Panc1 (cell line): ENCODE measurements around the gene TAB2. TPM values are rescaled to one million over a fixed set of nuclear protein-coding genes. Genes with fewer than 3 reads are reported as not detected.

ENCODE experiments used
- ATAC-seq: fragments of 200-7000 bp; cut with Tn5 transposase; 2 replicates; pipeline ENCODE4 v1.9.1; 2020; ENCODE audit warnings: mild to moderate bottlenecking, moderate library complexity
- BruUV-seq: library from RNA; stranded (reverse); fragments of 400-500 nt; replicated peaks from 2 replicates; lab custom pipeline; 2021; lab: Mats Ljungman, UMichigan
- CTCF ChIA-PET: fragments of 300-600 bp; sonication (Branson Sonifier 250); formaldehyde crosslinking; loops from one replicate; lab custom pipeline; 2022; ENCODE audit warnings: antibody characterized with exemption; lab: Charles Lee
- POLR2A ChIA-PET: fragments of 300-600 bp; sonication (Branson Sonifier 250); formaldehyde crosslinking; loops from one replicate; lab custom pipeline; 2022; ENCODE audit warnings: antibody characterized with exemption; lab: Charles Lee
- DNase-seq: peaks from one replicate; pipeline ENCODE4 v3.0.0-alpha.2; 2010; ENCODE audit warnings: low read depth, low spot score
- H3K27ac ChIP-seq: 2 replicates; pipeline ENCODE4 v1.5.1; 2011; ENCODE audit warnings: mild to moderate bottlenecking, low read length, inconsistent platforms
- H3K27me3 ChIP-seq: fragments of 200-500 bp; sonication (Bioruptor generic); 2 replicates; pipeline ENCODE4 v1.6.0; 2014; ENCODE audit warnings: low read length, inconsistent platforms; ENCODE audit not compliant: control insufficient read depth, insufficient read depth
- H3K36me3 ChIP-seq: fragments of 200-500 bp; sonication (Bioruptor generic); 2 replicates; pipeline ENCODE4 v1.5.1; 2014; ENCODE audit warnings: inconsistent platforms, mild to moderate bottlenecking, low read length, moderate library complexity; ENCODE audit not compliant: control insufficient read depth, insufficient read depth
- H3K4me1 ChIP-seq: 2 replicates; pipeline ENCODE4 v1.5.1; 2011; ENCODE audit warnings: inconsistent platforms, mild to moderate bottlenecking, low read length, moderate library complexity; ENCODE audit not compliant: control insufficient read depth, insufficient read depth
- H3K4me3 ChIP-seq, 2 experiments: 2 replicates each; pipeline ENCODE4 v1.5.1; 2011 to 2012; ENCODE audit warnings: low read depth in 2 of 2, low read length in 2 of 2, mild to moderate bottlenecking in 2 of 2, inconsistent platforms in 1 of 2, moderate library complexity in 1 of 2
- H3K9me3 ChIP-seq: fragments of 200-500 bp; sonication (Bioruptor generic); 2 replicates; pipeline ENCODE4 v1.5.1; 2014; ENCODE audit warnings: low read depth, mild to moderate bottlenecking, inconsistent platforms, low read length, moderate library complexity; ENCODE audit not compliant: control insufficient read depth, insufficient read depth
- CTCF ChIP-seq: fragments of 450-650 bp; IDR thresholded peaks from 2 replicates; pipeline ENCODE4 v1.5.1; 2017; ENCODE audit warnings: mild to moderate bottlenecking
- POLR2AphosphoS5 ChIP-seq: IDR thresholded peaks from 2 replicates; pipeline ENCODE4 v1.6.1; 2012; ENCODE audit warnings: mild to moderate bottlenecking, low read depth, low read length, moderate library complexity
- SIN3A ChIP-seq: IDR thresholded peaks from 2 replicates; pipeline ENCODE4 v1.6.1; 2012; ENCODE audit warnings: low read depth, mild to moderate bottlenecking, low read length, moderate library complexity, borderline replicate concordance; ENCODE audit not compliant: insufficient read depth
- TCF7L2 ChIP-seq: IDR thresholded peaks from 2 replicates; pipeline ENCODE4 v1.6.1; 2011; ENCODE audit warnings: mild to moderate bottlenecking, low read depth, low read length, inconsistent platforms
- in situ Hi-C: cut with HindIII; loops from 2 replicates; pipeline ENCODE4 v1.10.0; 2016; ENCODE audit warnings: low sequenced_read_pairs, low pct_unique_long_range_greater_than_20kb
- intact Hi-C: fragments of 100-400 bp; cut with micrococcal nuclease; formaldehyde crosslinking; loops from one replicate; pipeline ENCODE4 v1.10.0; 2022; ENCODE audit not compliant: unreplicated experiment
- total RNA-seq: library from RNA; stranded (reverse); gene quantifications from one replicate; pipeline ENCODE4 v1.2.1, GENCODE V29; 2021; ENCODE audit not compliant: unreplicated experiment
- TF ChIP-seq, protein P1 (sequence below), 2 experiments: IDR thresholded peaks; 2 replicates each; pipeline ENCODE4 v1.6.1; 2011 to 2012; ENCODE audit warnings: low read depth in 2 of 2, control low read depth in 1 of 2, low read length in 1 of 2, mild to moderate bottlenecking in 1 of 2, moderate library complexity in 1 of 2; ENCODE audit not compliant: insufficient read depth in 1 of 2

TAB2 gene
- total RNA-seq, 1 experiment from 2014 or later: 47.2 TPM

DNA sequence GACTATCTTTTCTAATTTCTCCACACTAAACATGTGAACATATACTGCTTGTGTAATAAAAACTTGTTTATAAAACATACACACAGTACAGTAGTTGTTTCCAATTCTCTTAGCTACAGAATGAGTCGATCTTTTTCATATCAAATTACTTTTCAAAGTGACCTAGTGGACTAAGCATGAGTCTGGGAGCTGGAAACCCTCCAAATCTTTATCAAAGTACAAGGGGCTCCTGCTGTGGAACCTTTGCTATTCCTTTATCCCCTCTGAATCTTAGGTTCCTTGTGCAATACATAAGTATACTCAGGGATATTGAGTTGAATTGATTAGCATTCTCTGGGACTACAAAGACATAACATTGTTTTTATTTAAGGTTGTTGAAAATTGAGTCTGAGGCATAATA lies 48.7 kb upstream of the TAB2 start:
- H3K27me3 ChIP-seq: 0 out of 2 replicates have a peak, but pooled peaks cover 2% of the 10 kb centered on the region
- no peaks in the 10 kb centered on the region for H3K4me1 ChIP-seq
- no peaks in the 10 kb centered on the region for H3K9me3 ChIP-seq
- ATAC-seq (no peak), DNase-seq (no peak)
- in situ Hi-C loops (no loop called here), intact Hi-C loops (no loop called here)
- CTCF ChIA-PET: no interaction called here
- H3K27ac ChIP-seq: no peak overlapping the region
- TF ChIP-seq SIN3A (no peak), CTCF (no peak), TCF7L2 (no peak), POLR2AphosphoS5 (no peak)
- TF ChIP-seq, protein P1, sequence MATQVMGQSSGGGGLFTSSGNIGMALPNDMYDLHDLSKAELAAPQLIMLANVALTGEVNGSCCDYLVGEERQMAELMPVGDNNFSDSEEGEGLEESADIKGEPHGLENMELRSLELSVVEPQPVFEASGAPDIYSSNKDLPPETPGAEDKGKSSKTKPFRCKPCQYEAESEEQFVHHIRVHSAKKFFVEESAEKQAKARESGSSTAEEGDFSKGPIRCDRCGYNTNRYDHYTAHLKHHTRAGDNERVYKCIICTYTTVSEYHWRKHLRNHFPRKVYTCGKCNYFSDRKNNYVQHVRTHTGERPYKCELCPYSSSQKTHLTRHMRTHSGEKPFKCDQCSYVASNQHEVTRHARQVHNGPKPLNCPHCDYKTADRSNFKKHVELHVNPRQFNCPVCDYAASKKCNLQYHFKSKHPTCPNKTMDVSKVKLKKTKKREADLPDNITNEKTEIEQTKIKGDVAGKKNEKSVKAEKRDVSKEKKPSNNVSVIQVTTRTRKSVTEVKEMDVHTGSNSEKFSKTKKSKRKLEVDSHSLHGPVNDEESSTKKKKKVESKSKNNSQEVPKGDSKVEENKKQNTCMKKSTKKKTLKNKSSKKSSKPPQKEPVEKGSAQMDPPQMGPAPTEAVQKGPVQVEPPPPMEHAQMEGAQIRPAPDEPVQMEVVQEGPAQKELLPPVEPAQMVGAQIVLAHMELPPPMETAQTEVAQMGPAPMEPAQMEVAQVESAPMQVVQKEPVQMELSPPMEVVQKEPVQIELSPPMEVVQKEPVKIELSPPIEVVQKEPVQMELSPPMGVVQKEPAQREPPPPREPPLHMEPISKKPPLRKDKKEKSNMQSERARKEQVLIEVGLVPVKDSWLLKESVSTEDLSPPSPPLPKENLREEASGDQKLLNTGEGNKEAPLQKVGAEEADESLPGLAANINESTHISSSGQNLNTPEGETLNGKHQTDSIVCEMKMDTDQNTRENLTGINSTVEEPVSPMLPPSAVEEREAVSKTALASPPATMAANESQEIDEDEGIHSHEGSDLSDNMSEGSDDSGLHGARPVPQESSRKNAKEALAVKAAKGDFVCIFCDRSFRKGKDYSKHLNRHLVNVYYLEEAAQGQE (IDR thresholded peaks at IDR 0.05; ENCODE audit: insufficient read depth in 1 of 2, low read depth in 2 of 2, low read length in 1 of 2): no peak
- no peak overlapping the region for H3K4me3 ChIP-seq
- no peaks in the 10 kb centered on the region for H3K36me3 ChIP-seq
- no TSS peak for BruUV-seq
- POLR2A ChIA-PET: no interaction called here

DNA sequence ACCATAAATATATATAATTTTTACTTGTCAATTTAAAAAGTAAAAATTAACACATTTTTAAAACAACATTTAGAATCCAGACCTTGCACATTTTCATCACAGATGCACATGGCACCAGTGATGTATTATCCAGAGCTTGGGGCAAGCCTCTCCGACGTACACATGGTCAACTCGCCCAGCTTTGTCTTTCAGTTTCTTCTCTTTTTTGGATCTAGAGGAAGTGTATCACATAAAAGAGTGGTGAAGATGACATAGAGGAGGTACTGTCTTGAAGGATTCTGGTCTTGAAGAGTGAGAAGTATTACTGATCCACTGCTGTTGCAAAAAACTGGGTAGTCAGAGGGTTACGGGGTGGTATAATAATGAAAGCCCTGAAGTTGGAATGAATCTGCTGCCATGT lies 46.9 kb upstream of the TAB2 start:
- DNase-seq (no peak), ATAC-seq (no peak)
- POLR2A ChIA-PET: no interaction called here
- H3K4me1 ChIP-seq: no peaks in the 10 kb centered on the region
- no peak for TF ChIP-seq POLR2AphosphoS5
- TF ChIP-seq, protein P1 (IDR thresholded peaks at IDR 0.05; ENCODE audit: insufficient read depth in 1 of 2, low read depth in 2 of 2, low read length in 1 of 2): no peak
- TF ChIP-seq TCF7L2: no peak
- no peak for TF ChIP-seq CTCF
- TF ChIP-seq SIN3A: no peak
- no peak overlapping the region for H3K27ac ChIP-seq
- 0 out of 2 replicates have a peak, but pooled peaks cover 2% of the 10 kb centered on the region for H3K27me3 ChIP-seq
- H3K9me3 ChIP-seq: no peaks in the 10 kb centered on the region
- no peaks in the 10 kb centered on the region for H3K36me3 ChIP-seq
- in situ Hi-C loops (no loop called here), intact Hi-C loops (no loop called here)
- H3K4me3 ChIP-seq: no peak overlapping the region
- no TSS peak for BruUV-seq
- CTCF ChIA-PET: no interaction called here
